IMR-90 (cell line): ENCODE data around the gene ZNF219. TPM values are rescaled to one million over a fixed set of nuclear protein-coding genes. Genes with fewer than 3 reads are reported as not detected.

Experiments
- ATAC-seq: fragments of 200-7000 bp; cut with Tn5 transposase; 2 replicates; pipeline ENCODE4 v1.9.1; 2020; ENCODE audit warnings: low read depth, mild to moderate bottlenecking, moderate library complexity
- BruUV-seq: library from RNA; stranded (reverse); fragments of 400-500 nt; replicated peaks from 2 replicates; lab custom pipeline; 2021; lab: Mats Ljungman, UMichigan
- CTCF ChIA-PET: fragments of 300-600 bp; formaldehyde crosslinking; extraction: SDS; loops from one replicate; lab custom pipeline; 2021; ENCODE audit warnings: antibody characterized with exemption; lab: Yijun Ruan, JAX
- POLR2A ChIA-PET: fragments of 300-600 bp; sonication (Branson Sonifier 250); formaldehyde crosslinking; loops from one replicate; lab custom pipeline; 2022; ENCODE audit warnings: antibody characterized with exemption; ENCODE audit not compliant: unreplicated experiment; lab: Charles Lee
- DNase-seq: peaks from one replicate; pipeline ENCODE4 v3.0.0; 2013
- H2AFZ ChIP-seq: replicated peaks from 2 replicates; pipeline ENCODE3; 2013; ENCODE audit warnings: low read length, mild to moderate bottlenecking; ENCODE audit not compliant: poor library complexity
- H2AK5ac ChIP-seq: 2 replicates; pipeline ENCODE4 v1.6.1; 2013; ENCODE audit warnings: low read depth, low read length, inconsistent platforms
- H2AK9ac ChIP-seq: replicated peaks from 2 replicates; pipeline ENCODE3; 2013; ENCODE audit warnings: mild to moderate bottlenecking, low read depth, low read length, moderate library complexity; ENCODE audit not compliant: poor library complexity
- H2BK120ac ChIP-seq: 2 replicates; pipeline ENCODE4 v1.6.1; 2013; ENCODE audit warnings: low read depth, low read length, inconsistent platforms
- H2BK15ac ChIP-seq: 3 replicates; pipeline ENCODE4 v1.6.1; 2013; ENCODE audit warnings: low read depth, low read length, inconsistent platforms
- H2BK20ac ChIP-seq: 2 replicates; pipeline ENCODE4 v1.6.1; 2013; ENCODE audit warnings: low read depth, mild to moderate bottlenecking, inconsistent platforms, low read length, moderate library complexity
- H2BK5ac ChIP-seq: 2 replicates; pipeline ENCODE4 v1.6.1; 2013; ENCODE audit warnings: mild to moderate bottlenecking, low read depth, low read length, inconsistent platforms; ENCODE audit not compliant: poor library complexity, severe bottlenecking
- H3K14ac ChIP-seq: replicated peaks from 2 replicates; pipeline ENCODE4 v1.6.1; 2013; ENCODE audit warnings: low read depth, low read length, inconsistent platforms
- H3K18ac ChIP-seq: 2 replicates; pipeline ENCODE4 v1.6.1; 2013; ENCODE audit warnings: low read depth, low read length, control low read depth
- H3K23ac ChIP-seq: 2 replicates; pipeline ENCODE4 v1.6.1; 2013; ENCODE audit warnings: low read depth, low read length, inconsistent platforms
- H3K27ac ChIP-seq: 2 replicates; pipeline ENCODE4 v1.5.1; 2013; ENCODE audit warnings: mild to moderate bottlenecking, control low read depth, low read length; ENCODE audit not compliant: insufficient read depth
- H3K27me3 ChIP-seq: 2 replicates; pipeline ENCODE4 v1.6.1; 2013; ENCODE audit warnings: low read length; ENCODE audit not compliant: control insufficient read depth, insufficient read depth
- H3K36me3 ChIP-seq: 2 replicates; pipeline ENCODE4 v1.6.1; 2013; ENCODE audit warnings: low read length, mixed read lengths; ENCODE audit not compliant: control insufficient read depth, insufficient read depth
- H3K4ac ChIP-seq: 2 replicates; pipeline ENCODE4 v1.6.1; 2013; ENCODE audit warnings: low read depth, low read length, inconsistent platforms
- H3K4me1 ChIP-seq: 2 replicates; pipeline ENCODE4 v1.6.1; 2013; ENCODE audit warnings: low read length, mixed read lengths; ENCODE audit not compliant: control insufficient read depth, insufficient read depth
- H3K4me2 ChIP-seq: 2 replicates; pipeline ENCODE4 v1.6.1; 2013; ENCODE audit warnings: low read depth, mild to moderate bottlenecking, control low read depth, low read length, moderate library complexity
- H3K4me3 ChIP-seq: 2 replicates; pipeline ENCODE4 v1.5.1; 2013; ENCODE audit warnings: low read depth, mild to moderate bottlenecking, control low read depth, low read length, moderate library complexity; ENCODE audit not compliant: insufficient read depth
- H3K56ac ChIP-seq: 2 replicates; pipeline ENCODE4 v1.6.1; 2013; ENCODE audit warnings: low read length, inconsistent platforms; ENCODE audit not compliant: insufficient read depth; ENCODE audit errors: extremely low read depth
- H3K79me1 ChIP-seq, 2 experiments: 2 replicates each; pipeline ENCODE4 v1.6.1; 2013; ENCODE audit warnings: low read length in 2 of 2, inconsistent platforms in 1 of 2, low read depth in 1 of 2
- H3K9ac ChIP-seq: 2 replicates; pipeline ENCODE4 v1.6.1; 2013; ENCODE audit warnings: low read depth, low read length, control low read depth
- H3K9me1 ChIP-seq: 2 replicates; pipeline ENCODE4 v1.6.1; 2013; ENCODE audit warnings: low read length, inconsistent platforms; ENCODE audit not compliant: insufficient read depth
- H3K9me3 ChIP-seq: 2 replicates; pipeline ENCODE4 v1.6.1; 2013; ENCODE audit warnings: low read length; ENCODE audit not compliant: control insufficient read depth, insufficient read depth
- H4K20me1 ChIP-seq: 2 replicates; pipeline ENCODE4 v1.6.1; 2013; ENCODE audit warnings: low read length, inconsistent platforms; ENCODE audit not compliant: insufficient read depth
- H4K5ac ChIP-seq: 2 replicates; pipeline ENCODE4 v1.6.1; 2013; ENCODE audit warnings: mild to moderate bottlenecking, low read depth, low read length, control low read depth
- H4K8ac ChIP-seq, 2 experiments: 2 replicates each; pipeline ENCODE4 v1.6.1; 2013; ENCODE audit warnings: low read depth in 2 of 2, low read length in 2 of 2, control low read depth in 1 of 2, inconsistent platforms in 1 of 2
- H4K91ac ChIP-seq: 2 replicates; pipeline ENCODE4 v1.6.1; 2013; ENCODE audit warnings: low read depth, low read length, inconsistent platforms; ENCODE audit not compliant: insufficient read depth
- CEBPB ChIP-seq: IDR thresholded peaks from 2 replicates; pipeline ENCODE4 v1.6.1; 2012; ENCODE audit warnings: low read depth, low read length, improper control_type of control experiment
- CHD1 ChIP-seq: IDR thresholded peaks from 2 replicates; pipeline ENCODE4 v1.6.1; 2012; ENCODE audit warnings: low read depth, low read length, improper control_type of control experiment
- CTCF ChIP-seq: conservative IDR thresholded peaks from 2 replicates; pipeline ENCODE4 v1.5.1; 2012; ENCODE audit warnings: mild to moderate bottlenecking, low read depth, low read length, improper control_type of control experiment
- MXI1 ChIP-seq: IDR thresholded peaks from 2 replicates; pipeline ENCODE4 v1.6.1; 2012; ENCODE audit warnings: low read depth, mild to moderate bottlenecking, low read length, moderate library complexity, borderline replicate concordance
- SMC3 ChIP-seq: fragments of 150-350 bp; IDR thresholded peaks from 2 replicates; pipeline ENCODE4 v1.6.1; 2016; ENCODE audit warnings: low read depth, mild to moderate bottlenecking, antibody characterized with exemption, low read length, moderate library complexity
- WGBS, 2 experiments: methylation state at CpG; one replicate each; pipeline versions ENCODE4 v1.1.5 to v1.1.7; 2013; ENCODE audit warnings: missing lambda C conversion rate in 2 of 2; ENCODE audit not compliant: insufficient read length in 1 of 2; ENCODE audit errors: extremely low coverage in 2 of 2; 5-methylcytosine and 5-hydroxymethylcytosine counted together
- dilution Hi-C: fragments of 300-500 bp; cut with HindIII; formaldehyde crosslinking; loops from one replicate; pipeline ENCODE4 v1.14.3; 2018; ENCODE audit warnings: low sequenced_read_pairs; ENCODE audit not compliant: unreplicated experiment
- in situ Hi-C: fragments of 300-500 bp; cut with MboI; formaldehyde crosslinking; loops from 3 replicates; pipeline ENCODE4 v1.14.3; 2019; ENCODE audit warnings: low sequenced_read_pairs, inconsistent platforms, mixed read lengths
- intact Hi-C: fragments of 100-400 bp; cut with micrococcal nuclease; formaldehyde crosslinking; loops from 2 replicates; pipeline ENCODE4 v1.10.0; 2022
- polyA plus RNA-seq, 3 experiments: library from polyadenylated mRNA; depleted of rRNA; stranded (reverse); fragments of >200 nt; gene quantifications; 2 replicates each; pipeline ENCODE4 v1.2.3, GENCODE V29; 2012; ENCODE audit warnings: low replicate concordance in 1 of 3
- total RNA-seq: library from RNA; depleted of rRNA; stranded (reverse); fragments of >200 nt; gene quantifications from 2 replicates; pipeline ENCODE4 v1.2.3, GENCODE V29; 2012

The ZNF219 gene
- total and polyA plus RNA-seq, 2 of the 4 experiments (the other 2 are of a cell fraction), result 0.90 to 3.8 TPM

GRCh38 chr14:21077672-21078071 lies 20.8 kb downstream of the ZNF219 start:
- Histone ChIP-seq H2AK9ac (no peak overlapping the region), H2AFZ (no peak overlapping the region), H3K36me3 (peaks cover 93% of the 10 kb centered on the region), H2BK120ac (no peak overlapping the region), H3K4me3 (no peak overlapping the region), H3K4ac (no peak overlapping the region), H3K18ac (no peak overlapping the region), H3K4me1 (peaks cover 4% of the 10 kb centered on the region), H2AK5ac (no peak overlapping the region), H4K8ac (no peak overlapping the region), H4K20me1 (0 out of 2 replicates have a peak, but pooled peaks cover 5% of the 10 kb centered on the region), H3K9me3 (no peaks in the 10 kb centered on the region), H3K27me3 (no peaks in the 10 kb centered on the region), H3K9ac (no peak overlapping the region), H3K27ac (no peak overlapping the region), H2BK5ac (no peak overlapping the region), H2BK15ac (no peak overlapping the region), H3K56ac (no peak overlapping the region), H2BK20ac (no peak overlapping the region), H3K23ac (no peak overlapping the region), H3K4me2 (no peak overlapping the region), H3K79me1 (peaks cover 28 to 38% of the 10 kb centered on the region in 2 experiments), H4K5ac (no peak overlapping the region), H3K14ac (no peak overlapping the region), H4K91ac (no peak overlapping the region), H3K9me1 (peaks cover 6% of the 10 kb centered on the region)
- ChIA-PET CTCF (no interaction called here), POLR2A (no interaction called here)
- in situ Hi-C loops (loop anchor here (25.0 kb wide), 2 partner anchors 615 to 740 kb away; partner anchors contain the start of genes APEX1, CCNB1IP1, OSGEP and PARP2), dilution Hi-C loops (no loop called here), intact Hi-C loops (no loop called here)
- BruUV-seq, result no TSS peak
- DNase-seq (no peak), ATAC-seq (no peak)
- 100% methylated on average over 1 of the region's 2 CpGs; no CpG with 5 or more reads in 1 of the 2 experiments for WGBS, 2 experiments
- no peak for TF ChIP-seq SMC3
- TF ChIP-seq MXI1, result no peak
- TF ChIP-seq CEBPB, result no peak
- no peak for TF ChIP-seq CTCF
- no peak for TF ChIP-seq CHD1
